Measurements from ENCODE around the gene IMPDH2.

IMPDH2 gene

GRCh38 chr3:48982016-48982415, 47.2 kb downstream of the IMPDH2 start:
- no peak for DNase-seq (ENCODE audit: low read depth)
- TF ChIP-seq CTCF (IDR thresholded peaks at IDR 0.05; ENCODE audit: control insufficient read depth, extremely low read depth, insufficient read depth) = no peak
- H3K4me3 ChIP-seq (ENCODE audit: low read depth, low read length) = no peak overlapping the region

- no peak overlapping the region for H3K4me3 ChIP-seq (ENCODE audit: low read depth, low read length)
- DNase-seq (ENCODE audit: low read depth) = no peak
- TF ChIP-seq CTCF (IDR thresholded peaks at IDR 0.05; ENCODE audit: control insufficient read depth, extremely low read depth, insufficient read depth) = no peak
Measured at GRCh38 chr3:48980295-48980694, 48.9 kb downstream of the IMPDH2 start.

GRCh38 chr3:48979451-48979850, 49.7 kb downstream of the IMPDH2 start:
- TF ChIP-seq CTCF (IDR thresholded peaks at IDR 0.05; ENCODE audit: control insufficient read depth, extremely low read depth, insufficient read depth) = no peak
- H3K4me3 ChIP-seq (ENCODE audit: low read depth, low read length) = no peak overlapping the region
- DNase-seq (ENCODE audit: low read depth) = no peak

All from LNCaP clone FGC (cell line).